ENCODE measurements around the gene LCE2D.

Gene LCE2D

GRCh38 chr1:152699746-152700145 is 36.6 kb downstream of the LCE2D start:
- DNase-seq, result no peak

GRCh38 chr1:152707860-152708259 is 44.7 kb downstream of the LCE2D start, which contains the start of gene LCE4A:
Gene LCE4A, plus strand, starts transcription at chr1:152708160. Its CDS starts 916 bp downstream, at chr1:152709076.
- DNase-seq, result no peak

Measured in activated CD4-positive, alpha-beta T cell treated with anti-CD3 and anti-CD28 coated beads, Interleukin-2, amount 50 U/mL, for 16 hours (primary cell).